Lower leg skin (tissue), 4 donors: ENCODE data around the gene CYLD. TPM values are rescaled to one million over a fixed set of nuclear protein-coding genes. Genes with fewer than 3 reads are reported as not detected.

Source experiments
- DNase-seq, 2 donors: peaks; one replicate each; pipeline ENCODE4 v3.0.0-alpha.2; 2019; ENCODE audit warnings: low spot score in 2 of 2
- H3K4me3 ChIP-seq: fragments of 200-600 bp; sonication (generic); 2 replicates; pipeline ENCODE4 v1.5.1; 2017; ENCODE audit warnings: mild to moderate bottlenecking, low read depth; ENCODE audit not compliant: poor library complexity, severe bottlenecking
- CTCF ChIP-seq, 3 donors: fragments of 450-650 bp; IDR thresholded peaks; one replicate each; pipeline ENCODE4 v1.5.1; 2016; ENCODE audit warnings: antibody characterized with exemption in 3 of 3, mild to moderate bottlenecking in 3 of 3, moderate library complexity in 2 of 3
- POLR2A ChIP-seq, 2 donors: fragments of 450-650 bp; IDR thresholded peaks; one replicate each; pipeline ENCODE4 v1.6.1; 2016 to 2017; ENCODE audit warnings: antibody characterized with exemption in 2 of 2, mild to moderate bottlenecking in 1 of 2, moderate library complexity in 1 of 2
- WGBS, 2 donors: methylation state at CpG; one replicate each; pipeline ENCODE4 v1.1.5; 2018; 5-methylcytosine and 5-hydroxymethylcytosine counted together
- intact Hi-C: fragments of 100-400 bp; cut with DNase I; formaldehyde crosslinking; loops from one replicate; pipeline ENCODE4 v1.15.0; 2023; ENCODE audit warnings: low total_unique reads
- total RNA-seq, 4 donors: library from RNA; depleted of rRNA; stranded (reverse); fragments of >200 nt; gene quantifications; one replicate each; pipeline ENCODE4 v1.1.0, GENCODE V29; 2016

CYLD gene
- total RNA-seq, 4 donors from 2014 or later = 35.8 to 50.3 (median 41.8) TPM

- intact Hi-C loops = no loop called here
- TF ChIP-seq POLR2A (IDR thresholded peaks at IDR 0.05) (no peak), CTCF (IDR thresholded peaks at IDR 0.05) (no peak)
- DNase-seq = peak in 1 of 2 donors; percentile 7
- no peak overlapping the region for H3K4me3 ChIP-seq
- WGBS, 2 donors = 93 to 94% methylated on average over 2 of the region's 2 CpGs
Observed at GRCh38 chr16:50838885-50839284, 97.0 kb downstream of the CYLD start.

DNA sequence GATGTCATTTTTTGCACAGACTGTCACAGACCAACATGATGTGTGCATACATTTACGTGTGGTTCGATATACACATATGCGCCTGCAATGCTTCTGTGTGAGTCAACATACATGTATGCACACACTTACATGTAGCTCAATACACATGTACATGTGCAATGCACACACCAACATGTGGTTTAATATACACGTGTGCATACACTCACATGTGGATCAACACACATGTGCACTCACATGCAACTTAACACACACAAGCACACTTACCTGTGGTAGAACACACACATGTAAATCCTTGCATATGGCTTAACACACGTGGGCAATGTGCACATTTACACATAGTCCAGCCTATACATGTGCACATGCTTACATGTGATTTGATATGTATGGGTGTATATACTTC is 97.5 kb downstream of the CYLD start:
- 93 to 95% methylated on average over 5 of the region's 5 CpGs for WGBS, 2 donors
- intact Hi-C loops = no loop called here
- no peak for TF ChIP-seq CTCF (IDR thresholded peaks at IDR 0.05)
- no peak for TF ChIP-seq POLR2A (IDR thresholded peaks at IDR 0.05)
- no peak overlapping the region for H3K4me3 ChIP-seq
- DNase-seq = no peak

- TF ChIP-seq POLR2A (IDR thresholded peaks at IDR 0.05) = no peak
- no peak for TF ChIP-seq CTCF (IDR thresholded peaks at IDR 0.05)
- 86 to 92% methylated on average over 16 of the region's 16 CpGs for WGBS, 2 donors
- peak in 1 of 2 donors; percentile 61 for DNase-seq
- H3K4me3 ChIP-seq = no peak overlapping the region
- intact Hi-C loops = no loop called here
Observed at GRCh38 chr16:50839920-50840729, 98.2 kb downstream of the CYLD start.

- WGBS, 2 donors = 20 to 23% methylated on average over 40 to 44 of the region's 44 CpGs
- no peak overlapping the region for H3K4me3 ChIP-seq
- peak in 1 of 2 donors; percentile 81 for DNase-seq
- intact Hi-C loops = no loop called here
- TF ChIP-seq POLR2A (IDR thresholded peaks at IDR 0.05) (no peak), CTCF (IDR thresholded peaks at IDR 0.05) (no peak)
Observed at GRCh38 chr16:50841081-50841886, 99.4 kb downstream of the CYLD start.

DNA sequence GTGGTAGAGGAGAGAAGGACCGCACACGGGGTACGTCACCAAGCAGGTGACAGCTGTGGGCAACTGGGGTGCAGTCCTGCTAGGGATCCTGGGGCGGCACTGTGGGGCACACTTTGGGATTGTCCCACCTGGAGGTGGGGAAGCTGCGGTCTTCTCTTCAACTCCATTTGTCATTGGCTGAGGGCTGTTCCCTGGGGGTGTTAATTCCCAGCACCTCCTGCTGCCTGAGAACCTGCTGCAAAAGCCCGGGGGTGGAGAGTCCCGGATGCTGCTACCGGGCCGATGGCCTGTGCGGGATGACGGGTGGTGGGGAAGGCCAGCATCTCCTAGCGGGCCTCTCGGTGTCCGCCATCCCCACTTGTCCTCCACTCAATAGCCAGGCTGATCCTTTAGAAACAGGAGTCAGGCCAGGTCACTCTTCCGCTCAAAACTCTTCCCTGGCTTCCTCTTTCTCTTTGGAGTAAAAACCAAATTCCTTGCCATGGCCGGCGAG is 100.2 kb downstream of the CYLD start:
- intact Hi-C loops = no loop called here
- H3K4me3 ChIP-seq = no peak overlapping the region
- no peak for TF ChIP-seq CTCF (IDR thresholded peaks at IDR 0.05)
- DNase-seq = peak in 1 of 2 donors; percentile 68
- WGBS, 2 donors = 90 to 96% methylated on average over 17 of the region's 17 CpGs
